Esophagus mucosa (tissue), 1 donor: ENCODE measurements around the gene MYRFL. TPM values are rescaled to one million over a fixed set of nuclear protein-coding genes. Genes with fewer than 3 reads are reported as not detected.

Experiments
- ATAC-seq: fragments of 200-7000 bp; cut with Tn5 transposase; one replicate; pipeline ENCODE4 v1.9.1; 2020
- total RNA-seq: library from RNA; stranded (reverse); gene quantifications from one replicate; pipeline ENCODE4 v1.2.4, GENCODE V29; 2023
- donor health status: DM: yes; HTN: yes; CAD: no.

The MYRFL gene
- total RNA-seq, 1 donor from 2014 or later, result not detected

DNA sequence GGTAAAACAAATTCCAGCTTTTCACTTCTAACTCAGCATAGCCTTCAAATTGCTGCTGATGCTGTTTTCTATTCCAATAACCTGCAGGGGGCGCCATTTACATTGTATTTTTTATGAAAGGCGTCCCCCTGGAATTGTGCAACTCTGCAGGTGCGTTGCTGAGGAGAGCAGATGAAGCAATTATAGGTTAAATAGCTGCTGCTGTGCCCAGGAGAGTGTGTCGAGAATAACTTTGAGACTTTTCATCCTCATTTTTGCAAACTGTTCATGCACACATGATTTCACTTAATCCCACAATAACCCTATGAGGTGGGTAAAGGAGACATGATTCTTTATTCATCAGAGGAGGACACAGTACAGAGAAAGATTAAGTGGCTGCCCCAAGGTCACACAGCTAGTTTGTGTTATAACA, 75.7 kb downstream of the MYRFL start:
- ATAC-seq, result peak; percentile 80

DNA sequence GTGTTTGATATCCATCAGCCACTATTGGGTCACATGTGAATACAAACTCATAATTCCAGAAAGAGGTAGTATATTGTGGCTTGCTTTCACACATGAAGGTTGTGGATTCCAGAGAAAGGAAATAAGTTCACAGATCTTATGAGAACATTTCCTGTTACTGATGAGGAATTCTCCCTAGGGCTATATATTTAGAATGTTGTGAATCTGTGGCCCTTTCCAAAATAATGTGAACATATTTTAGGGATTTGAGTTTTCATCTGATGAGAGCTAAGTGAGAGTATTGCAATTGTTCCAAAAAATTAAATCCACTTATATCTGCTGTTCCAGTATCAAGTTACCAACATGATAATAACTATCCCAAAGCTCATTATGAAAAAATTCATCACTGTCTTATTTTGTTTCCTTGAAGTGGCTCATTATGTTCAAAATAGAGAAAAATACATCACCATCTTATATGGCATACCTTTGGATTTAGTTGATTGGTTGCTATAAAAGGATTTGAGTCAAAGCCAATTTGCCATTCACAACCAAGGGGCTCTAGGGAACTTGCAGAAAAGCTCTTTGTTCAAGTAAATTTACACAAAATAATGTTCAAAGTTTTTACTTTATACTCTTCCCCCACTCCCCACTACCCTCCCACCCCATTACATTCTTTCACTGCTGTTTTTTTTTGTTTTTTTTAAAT, 76.3 kb downstream of the MYRFL start:
- ATAC-seq, result no peak

DNA sequence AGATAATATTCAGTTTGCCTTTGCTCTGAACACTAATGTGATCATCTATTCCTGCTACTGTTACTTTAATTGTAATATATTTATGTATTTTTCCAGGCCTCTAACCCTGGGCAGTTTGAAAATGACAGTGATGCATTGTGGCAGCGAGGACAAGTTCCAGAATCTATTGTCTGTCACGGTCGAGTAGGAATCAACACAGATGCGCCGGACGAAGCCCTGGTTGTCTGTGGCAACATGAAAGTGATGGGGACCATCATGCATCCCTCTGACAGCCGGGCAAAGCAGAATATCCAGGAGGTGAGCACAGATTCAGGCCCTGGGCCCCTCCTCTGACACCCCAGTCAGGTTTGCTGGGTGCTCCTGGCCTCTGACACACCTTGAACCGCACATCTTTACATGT, 78.5 kb downstream of the MYRFL start:
- ATAC-seq, result no peak

DNA sequence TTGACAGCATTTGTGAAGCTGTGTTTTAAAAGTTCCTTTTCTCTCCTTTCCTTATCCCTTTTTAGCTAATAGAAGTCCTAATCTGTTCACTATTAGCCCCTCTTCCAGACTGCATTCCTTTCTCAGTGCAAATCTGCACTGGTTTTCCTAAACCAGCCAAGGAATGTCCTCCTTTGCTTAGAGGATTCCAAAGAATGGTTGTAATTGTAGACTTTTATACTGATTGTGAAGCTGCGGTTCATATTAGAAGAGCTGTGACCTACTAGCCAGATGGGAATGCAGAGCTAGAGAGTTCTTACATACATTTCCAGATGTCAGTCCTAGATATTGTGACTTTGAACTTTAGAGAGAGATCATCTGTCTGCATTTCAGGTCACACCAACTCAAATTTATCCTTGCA, 79.8 kb downstream of the MYRFL start:
- ATAC-seq, result no peak

DNA sequence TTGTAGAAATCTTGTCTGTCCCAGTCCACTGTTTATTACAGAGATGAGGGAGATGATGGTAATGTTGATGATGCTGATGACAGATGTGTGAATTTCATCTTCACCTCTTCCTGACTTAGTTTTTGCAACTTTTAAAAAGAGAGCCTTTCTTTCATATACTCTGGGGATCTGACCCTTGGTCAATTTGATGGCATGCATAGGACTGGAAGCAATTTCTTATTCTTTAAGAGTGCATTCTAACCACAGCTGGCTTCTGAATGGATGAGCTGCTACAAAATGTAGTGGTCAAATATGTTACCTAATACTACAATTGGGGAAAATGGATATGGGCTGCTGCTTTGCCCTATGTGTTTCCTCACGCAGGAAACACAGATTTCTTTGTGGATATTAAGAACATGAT, 80.8 kb downstream of the MYRFL start:
- ATAC-seq, result no peak

DNA sequence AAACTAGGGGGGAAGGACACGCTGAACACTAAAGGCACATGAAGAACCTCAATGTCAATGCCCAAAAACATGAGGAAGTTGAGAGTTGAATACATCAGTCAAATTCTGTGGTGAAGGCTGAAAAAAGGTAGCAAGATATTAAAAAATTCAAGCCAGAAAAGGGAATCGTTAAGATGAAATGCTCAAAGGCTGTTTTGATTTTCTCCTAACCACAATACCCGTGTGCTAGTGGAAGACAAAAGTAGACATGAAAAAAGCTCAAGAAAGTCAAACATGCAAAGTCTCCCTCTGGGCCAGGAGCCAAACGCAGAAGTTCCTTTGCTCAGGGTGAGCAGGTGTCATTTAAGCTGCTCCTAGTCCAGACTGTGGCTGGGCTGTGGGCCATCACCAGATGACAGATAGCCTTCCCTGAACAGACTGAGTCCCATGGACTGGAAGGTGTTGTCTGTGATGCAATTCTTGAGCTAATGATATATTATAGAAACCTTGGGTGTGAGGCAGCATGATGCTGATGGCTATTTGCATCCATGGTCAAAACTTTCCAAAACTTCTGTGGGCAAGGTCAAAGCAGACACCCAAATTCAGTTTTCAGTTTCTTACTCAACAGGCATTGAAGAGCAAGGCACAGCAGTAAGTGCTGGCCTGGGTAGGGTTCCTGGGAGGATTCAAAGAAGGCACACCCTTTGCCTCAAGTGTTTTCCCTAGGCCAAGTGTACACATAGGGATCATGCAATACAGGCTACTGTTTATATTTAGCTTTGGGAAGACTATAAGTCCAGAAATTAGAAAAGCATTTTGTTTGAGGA, 81.6 kb downstream of the MYRFL start:
- peak; percentile 59 for ATAC-seq

DNA sequence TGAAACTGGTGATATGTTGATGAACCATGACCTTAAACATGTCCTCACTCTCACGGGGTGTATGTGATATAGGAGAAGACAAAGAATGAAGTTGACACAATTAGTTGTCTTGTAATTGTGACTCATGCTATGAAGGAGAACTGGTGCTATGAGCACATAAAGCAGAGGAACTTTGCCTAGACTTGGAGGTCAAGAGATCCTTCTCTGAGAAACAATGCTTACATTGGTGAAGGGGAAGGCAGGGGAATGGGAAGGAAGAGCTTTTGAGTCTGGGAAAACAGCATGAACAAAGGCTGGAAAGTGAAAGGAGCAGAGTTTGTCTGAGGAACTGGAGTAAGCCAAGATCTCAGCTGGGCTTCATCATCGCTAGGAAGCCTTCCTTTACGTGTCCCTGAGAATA, 83.2 kb downstream of the MYRFL start:
- ATAC-seq, result peak; percentile 77

DNA sequence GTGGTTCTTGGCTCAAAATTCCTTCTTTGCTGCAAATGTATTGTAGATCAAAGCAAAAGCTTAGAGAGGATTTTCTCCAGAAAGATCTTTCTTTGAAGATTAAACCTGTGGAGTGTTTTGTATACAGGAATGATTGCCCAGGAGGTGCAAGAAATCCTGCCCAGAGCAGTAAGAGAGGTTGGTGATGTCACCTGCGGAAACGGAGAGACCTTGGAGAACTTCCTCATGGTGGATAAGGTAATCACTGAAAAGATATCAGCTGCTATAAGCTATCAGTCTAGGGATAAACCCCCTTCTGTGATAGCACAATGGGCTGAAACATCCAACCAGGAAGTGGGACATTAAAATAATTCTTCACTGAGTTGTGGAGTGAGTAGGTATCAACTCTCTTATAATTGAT, 85.7 kb downstream of the MYRFL start:
- no peak for ATAC-seq

DNA sequence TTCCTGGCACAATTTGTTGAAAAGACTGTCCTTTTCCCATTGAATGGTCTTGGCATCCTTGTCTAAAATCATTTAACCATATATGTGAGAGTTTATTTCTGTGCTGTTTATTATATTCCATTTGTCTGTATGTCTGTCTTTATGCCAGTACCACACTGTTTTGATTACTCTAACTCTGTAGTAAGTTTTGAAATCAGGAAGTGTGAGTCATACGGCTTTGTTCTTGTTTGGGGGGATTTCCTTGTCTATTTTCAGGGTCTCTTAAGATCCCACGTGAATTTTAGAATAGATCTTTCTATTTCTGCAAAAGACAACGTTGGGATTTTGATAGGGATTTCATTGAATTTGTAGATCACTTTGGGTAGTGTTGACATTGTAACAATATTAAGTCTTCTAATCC, 88.5 kb downstream of the MYRFL start:
- no peak for ATAC-seq

DNA sequence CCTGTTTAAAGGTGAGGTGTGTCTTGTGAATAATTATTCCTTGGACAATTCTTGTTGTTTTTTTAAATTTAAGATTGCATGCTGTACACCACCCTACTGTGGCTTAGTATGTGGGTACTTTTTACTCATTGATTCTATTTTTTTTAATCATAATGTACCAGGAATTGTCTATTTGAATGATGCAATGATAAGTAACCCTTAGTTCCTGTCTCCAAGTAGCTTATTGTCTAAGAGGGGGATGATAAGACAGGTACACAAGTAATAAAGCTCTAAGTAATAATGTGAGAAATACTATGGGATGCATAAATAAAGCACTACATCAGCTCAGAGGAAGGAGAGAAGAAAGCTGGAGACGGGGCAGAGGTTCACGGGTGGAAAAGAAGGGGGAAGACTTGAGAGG, 90.9 kb downstream of the MYRFL start:
- no peak for ATAC-seq

DNA sequence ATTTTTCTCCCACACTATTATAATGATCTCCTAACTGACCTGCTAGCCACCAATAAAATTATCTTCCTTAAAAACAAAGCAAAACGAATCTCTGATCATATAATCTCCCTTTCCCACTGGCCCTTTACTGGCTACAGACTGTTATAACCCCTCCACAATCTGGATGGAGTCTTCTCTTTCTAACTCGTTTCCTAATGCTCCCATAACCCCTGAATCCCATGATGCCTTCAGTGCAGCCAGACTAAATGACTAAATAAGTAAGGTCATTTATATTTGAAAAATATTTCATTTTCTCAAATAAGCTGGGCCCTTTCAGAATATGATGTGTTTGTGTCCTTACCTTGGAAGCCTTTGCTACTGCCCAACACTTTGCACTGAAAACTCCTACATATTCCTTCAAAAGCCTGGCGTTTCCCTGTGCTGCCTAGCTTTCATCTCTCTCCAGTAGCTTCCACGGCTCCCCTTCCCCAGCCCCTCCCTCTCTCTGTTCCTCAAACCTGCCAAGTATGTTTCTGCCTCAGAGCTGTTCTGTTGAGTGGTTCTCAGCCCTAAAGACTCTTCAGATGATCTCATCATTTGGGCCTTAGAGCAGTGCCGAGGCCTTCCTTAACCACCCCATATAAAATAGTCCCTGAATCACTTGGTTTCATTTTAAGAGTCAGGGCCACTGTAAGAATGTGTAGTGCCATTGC, 91.7 kb downstream of the MYRFL start:
- no peak for ATAC-seq

DNA sequence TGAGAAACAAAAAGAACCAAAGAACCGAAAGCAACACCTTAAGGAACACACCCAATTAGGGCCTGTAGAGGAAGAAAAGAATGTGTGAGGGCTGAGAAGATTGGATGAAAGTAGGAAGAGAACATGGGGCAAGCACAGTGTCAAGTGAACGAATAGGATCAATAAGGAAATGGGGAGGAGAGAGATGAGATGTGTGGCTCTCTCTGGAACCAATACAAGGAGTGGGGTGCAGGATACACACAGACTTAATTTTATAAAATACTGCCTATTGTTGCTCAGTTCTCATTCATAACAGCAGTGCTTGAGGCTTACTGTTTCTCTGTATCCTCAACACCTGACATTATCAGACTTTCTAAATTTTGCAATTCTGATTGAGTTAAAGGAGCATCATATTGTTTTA, 93.3 kb downstream of the MYRFL start:
- ATAC-seq, result no peak

DNA sequence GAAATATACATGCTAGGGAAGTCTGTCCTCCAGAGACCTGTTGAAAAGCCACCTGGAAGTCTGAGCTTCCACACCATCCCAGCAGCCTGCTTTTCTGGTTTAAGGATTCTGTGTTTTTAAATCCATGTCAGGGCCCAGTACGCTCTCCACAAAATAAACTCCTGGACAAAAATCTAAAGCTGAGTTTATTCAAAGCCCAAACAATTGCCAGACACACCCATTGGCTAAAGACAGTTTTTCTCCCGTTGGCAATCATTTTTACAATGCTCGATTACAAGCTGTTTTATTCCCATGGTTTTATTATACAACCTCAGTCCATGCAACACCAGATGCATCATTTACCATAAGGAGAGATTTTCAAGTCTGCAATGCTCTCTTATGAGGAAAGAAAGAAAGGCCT, 94.5 kb downstream of the MYRFL start:
- no peak for ATAC-seq

DNA sequence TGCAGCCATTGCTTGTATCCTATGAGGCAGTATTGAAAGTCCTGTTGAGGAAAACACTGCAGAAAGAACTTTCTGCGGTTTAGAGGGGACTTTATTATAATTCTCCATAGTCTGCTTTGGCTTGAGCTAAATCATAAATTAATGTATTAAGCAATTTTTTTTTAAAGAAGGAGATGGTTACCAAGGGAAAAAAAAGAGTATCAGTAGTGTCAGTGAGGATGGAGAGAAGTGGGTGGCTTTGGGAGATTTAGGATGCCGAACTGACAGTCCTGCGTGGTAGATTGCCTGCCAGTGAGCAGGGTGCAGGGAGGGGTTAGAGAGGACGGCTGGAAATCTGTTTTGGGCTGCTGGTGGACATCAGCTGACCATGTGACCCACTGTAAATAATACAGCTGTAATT, 96.8 kb downstream of the MYRFL start:
- no peak for ATAC-seq

DNA sequence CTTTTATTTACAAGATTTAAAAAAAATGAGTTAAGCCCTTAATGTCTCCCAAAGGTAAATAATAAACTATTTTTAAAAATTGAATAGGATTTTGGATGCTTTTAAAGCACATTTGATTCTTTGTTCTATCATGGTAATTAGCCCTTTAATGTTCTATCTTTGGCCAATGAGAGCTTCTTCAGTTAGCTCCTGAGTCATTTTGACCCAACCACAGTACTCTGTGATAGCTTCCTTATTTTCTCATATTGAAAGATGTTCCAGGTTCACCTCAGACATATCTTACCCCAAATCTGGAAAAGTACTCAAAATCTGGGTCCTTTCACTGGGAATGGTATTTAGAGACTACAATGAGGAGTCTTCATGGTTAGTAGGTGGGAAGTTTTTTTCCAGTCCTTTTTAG, 98.0 kb downstream of the MYRFL start:
- ATAC-seq, result no peak

DNA sequence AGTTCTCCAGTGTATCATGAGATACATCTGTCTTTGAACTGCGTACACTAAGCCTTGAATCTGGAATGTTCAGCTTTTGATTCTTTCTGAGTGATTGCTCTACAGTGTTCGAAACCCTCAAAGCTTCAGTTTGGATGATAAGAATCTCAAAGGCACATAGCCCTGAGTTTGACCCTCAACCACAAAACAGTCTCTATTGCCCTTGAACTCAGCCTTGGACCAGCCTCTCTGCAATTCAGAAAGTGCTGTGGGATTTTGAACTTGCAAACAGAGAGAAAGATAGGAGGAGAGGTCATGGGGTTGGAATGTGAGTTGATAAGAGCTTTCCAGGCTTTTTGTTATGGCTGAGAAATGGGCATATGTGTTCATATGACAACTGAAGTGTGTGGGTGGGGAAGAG, 100.3 kb downstream of the MYRFL start:
- ATAC-seq, result no peak

DNA sequence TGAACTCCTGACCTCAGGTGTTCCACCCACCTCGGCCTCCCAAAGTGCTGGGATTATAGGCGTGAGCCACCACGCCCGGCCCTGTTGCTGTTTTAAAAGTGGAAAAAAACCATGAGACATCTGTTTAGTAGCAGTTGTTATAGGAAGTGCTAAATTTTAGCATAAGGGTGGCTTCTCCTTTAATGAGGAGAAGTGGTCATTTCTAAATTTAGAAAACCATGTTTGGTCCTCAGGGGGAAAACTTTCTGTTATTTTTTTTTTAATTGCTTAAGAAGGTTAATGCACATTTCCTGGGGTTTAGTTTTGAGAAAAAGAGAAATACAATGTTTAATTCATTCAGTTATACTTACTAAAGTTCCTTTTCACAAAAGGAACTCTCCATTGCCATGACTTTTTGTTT, 102.1 kb downstream of the MYRFL start:
- ATAC-seq, result no peak

DNA sequence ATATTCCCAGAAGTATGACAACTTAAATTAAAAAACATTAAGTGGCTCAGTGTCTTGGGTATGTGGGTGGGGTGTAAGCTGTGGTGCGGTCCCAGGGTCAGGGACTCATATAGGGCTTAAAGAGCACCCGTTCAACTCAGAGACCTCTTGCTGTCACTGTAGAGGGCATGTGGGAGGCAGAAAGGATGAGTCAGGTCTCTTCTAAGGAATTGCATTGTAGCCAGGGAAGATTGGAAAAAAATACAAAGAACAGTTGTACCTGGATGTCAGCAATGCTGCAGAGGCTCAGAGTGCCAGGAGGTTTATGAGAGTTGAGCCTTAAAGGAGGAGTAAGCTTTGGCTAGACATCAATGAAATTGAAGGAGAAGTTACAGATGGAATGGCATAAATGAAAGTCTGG, 104.1 kb downstream of the MYRFL start:
- ATAC-seq, result no peak

DNA sequence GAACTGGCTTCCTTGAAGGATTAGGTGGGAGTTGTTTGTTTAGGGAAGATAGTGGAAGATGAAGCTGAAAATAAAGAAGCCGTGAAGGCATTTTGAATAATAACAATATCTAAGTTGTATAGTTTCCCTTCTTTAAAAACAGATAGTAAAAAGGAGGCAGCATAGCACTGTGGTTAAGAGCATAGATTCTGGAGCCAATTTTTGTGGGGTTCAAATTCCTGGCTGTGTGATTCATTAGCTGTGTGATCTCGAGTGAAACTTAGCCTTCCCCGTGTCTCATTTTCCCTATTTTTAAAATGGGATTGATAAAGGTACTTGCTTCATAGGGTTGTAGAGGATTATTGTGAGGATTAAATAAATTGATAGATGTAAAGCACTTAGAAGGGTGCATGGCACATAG, 104.5 kb downstream of the MYRFL start:
- ATAC-seq, result no peak

DNA sequence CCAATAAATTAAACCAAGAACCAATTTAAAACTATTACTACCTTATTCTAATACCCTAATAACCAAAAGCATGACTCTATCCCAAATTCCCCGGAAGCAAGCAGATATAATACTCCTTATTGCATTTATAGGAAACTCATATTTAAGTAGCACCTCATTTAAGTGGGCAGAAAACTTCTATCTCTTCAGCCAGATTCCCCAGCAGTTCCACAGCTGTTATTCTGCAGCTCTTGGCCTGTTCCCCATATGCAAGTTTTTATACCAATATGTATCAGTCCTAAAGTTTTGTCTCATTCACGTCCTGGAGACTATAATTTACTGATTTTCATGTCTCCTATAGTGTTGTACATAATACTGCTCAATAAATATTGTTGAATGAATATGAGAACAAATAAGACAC, 106.5 kb downstream of the MYRFL start:
- no peak for ATAC-seq

DNA sequence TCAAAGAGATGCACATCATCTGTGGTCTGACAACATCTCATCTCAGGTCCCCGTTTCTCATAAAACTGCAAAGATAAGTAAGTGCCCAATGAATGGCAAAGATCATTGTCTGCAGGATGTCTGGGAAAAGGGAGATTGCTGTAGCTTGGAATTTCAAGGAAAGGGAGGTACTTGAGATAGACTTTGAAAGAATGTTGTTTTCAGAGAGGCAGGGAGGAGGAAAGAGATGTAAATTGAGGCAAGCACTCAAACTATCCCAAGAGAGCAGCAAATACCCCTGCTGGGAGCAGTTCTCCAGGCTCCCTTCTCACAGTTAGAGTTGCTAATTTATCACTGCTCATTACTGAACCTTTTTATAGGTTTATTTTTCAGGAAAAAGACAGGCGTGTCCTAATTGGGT, 107.1 kb downstream of the MYRFL start:
- ATAC-seq, result no peak

DNA sequence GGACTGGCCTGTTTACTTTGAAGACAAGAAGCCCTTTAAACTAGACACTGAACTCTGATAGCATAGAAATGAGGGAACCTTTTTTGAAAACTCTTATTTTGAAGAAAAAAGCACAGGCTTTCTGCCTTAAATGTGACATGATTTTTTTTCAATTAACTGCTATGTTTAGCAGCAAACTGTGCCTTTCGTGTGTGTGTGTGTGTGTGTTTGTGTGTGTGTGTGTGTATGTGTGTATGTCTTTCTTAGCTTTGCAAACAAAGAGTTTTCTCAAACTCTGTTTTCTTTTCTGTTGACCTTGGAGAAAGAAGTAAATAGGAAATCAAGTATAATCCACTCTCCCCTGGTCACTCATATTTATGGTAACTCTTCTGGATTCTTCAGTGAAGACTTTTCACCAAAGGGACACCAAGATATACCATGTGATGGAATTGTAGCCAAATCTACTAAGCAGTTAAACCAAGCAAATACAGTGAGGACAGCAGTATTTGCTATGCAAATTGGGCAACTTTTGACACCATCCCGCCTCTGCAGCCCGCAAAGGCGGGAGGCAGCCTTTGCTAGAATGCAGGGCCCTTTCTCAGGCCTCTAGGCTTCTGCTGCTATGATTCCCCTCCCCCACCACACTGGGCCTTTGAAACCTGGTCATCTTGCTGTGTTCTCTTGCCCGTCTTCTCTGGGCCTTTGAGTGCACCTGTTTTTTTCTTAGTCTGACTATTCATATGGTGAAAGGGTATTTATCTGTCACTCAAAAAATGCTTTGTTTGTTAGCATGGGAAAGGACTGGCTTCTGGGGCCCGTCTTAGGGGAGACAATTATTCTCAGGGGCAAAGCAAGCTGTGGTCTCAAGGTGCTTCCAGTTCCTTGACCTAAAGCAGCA, 107.9 kb downstream of the MYRFL start:
- no peak for ATAC-seq

DNA sequence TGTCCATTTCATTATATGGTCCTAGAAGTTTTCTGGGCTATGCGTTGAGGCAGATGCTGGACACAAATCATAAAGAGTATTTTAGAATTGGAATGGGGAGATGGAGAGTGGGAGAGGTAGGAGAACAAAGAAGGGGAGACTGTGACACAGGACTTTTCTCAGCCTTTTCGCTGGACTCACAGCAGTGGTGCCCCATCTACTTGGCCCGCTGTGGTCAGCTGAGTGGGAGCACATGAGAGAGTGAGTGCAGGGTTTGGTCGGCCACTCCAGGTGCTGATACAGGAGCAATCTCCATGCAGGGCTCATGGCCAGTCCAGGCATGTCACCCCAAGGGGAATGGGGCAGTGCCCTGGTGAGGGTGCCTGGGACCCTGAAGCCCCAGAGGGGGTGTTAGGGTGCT, 109.0 kb downstream of the MYRFL start:
- no peak for ATAC-seq
